Germinal center (tissue), 1 donor: ENCODE data around the gene ADO.

Source experiments
- DNase-seq: peaks from one replicate; pipeline ENCODE4 v3.0.0; 2012; ENCODE audit warnings: mixed read lengths, low spot score

Gene ADO

DNA sequence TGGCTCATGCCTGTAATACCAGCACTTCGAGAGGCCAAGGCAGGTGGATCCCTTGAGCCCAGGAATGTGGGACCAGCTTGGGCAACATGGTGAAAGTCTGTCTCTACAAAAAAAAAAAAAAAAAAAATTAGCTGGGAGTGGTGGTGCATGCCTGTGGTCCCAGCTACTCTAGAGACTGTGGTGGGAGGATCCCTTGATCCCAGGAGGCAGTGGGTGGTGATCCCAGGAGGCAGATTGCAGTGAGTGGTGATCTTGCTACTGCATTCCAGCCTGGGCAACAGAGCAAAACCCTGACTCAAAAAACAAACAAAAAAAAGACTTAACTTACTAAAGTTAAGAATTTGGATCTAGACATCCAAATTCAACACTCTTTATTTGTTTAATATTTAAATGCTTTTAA, 10.2 kb upstream of the ADO start:
- no peak for DNase-seq

DNA sequence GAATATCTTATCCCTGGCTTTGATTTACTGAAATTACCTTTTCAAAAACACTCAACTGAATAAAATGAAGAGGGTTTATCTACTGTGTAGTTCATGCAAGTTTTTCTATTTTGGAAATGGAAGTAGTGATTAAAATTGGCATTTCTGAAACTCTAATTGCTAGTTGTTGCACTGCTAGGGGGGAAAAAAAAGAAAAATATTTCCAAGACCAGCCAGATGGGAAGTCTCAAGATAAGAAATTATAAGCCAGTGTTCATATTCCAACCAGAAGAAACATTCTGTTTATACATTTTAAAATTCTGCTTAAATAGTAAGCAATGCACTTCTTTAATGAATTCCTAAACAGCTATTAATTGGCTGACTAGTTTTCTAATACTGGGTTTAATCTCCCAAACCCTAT, 9.4 kb upstream of the ADO start:
- no peak for DNase-seq

DNA sequence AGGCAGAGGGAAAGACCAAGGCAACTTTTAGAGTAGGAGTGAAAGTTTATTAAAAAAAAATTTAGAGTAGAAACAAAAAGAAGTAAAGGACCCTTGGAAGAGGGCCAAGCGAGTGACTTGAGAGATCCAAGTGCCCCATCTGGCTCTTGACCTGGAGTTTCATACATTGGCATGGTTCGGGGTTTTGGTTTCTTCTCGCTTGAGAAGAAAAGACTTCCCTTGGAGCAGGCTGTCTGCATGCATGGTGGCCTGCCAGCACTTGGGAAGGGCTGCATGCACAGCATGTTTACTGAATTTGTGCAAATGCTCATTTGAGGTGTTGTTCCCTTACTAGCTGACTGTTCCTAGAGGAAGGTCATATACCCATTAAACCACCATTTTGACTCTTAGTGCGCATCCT, 8.8 kb upstream of the ADO start:
- no peak for DNase-seq

DNA sequence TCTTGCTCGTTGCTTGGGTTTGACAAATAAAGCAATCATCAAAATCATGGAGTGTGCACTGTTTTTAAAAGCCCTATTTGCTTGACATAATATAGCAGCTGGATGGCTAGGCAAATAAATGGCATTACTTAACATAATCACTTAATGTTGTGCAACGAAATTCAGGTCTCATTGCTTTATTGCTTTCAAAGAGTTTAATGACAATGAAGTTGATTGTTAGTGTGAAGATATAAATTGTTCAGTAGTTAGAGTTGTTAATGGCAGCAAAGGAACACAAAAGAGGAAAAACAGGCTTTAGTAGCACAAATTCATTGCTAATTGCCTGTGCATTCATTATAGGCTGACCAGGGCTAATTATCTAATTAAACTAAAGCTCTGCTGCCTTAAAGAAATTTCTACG, 7.6 kb upstream of the ADO start:
- DNase-seq: no peak

DNA sequence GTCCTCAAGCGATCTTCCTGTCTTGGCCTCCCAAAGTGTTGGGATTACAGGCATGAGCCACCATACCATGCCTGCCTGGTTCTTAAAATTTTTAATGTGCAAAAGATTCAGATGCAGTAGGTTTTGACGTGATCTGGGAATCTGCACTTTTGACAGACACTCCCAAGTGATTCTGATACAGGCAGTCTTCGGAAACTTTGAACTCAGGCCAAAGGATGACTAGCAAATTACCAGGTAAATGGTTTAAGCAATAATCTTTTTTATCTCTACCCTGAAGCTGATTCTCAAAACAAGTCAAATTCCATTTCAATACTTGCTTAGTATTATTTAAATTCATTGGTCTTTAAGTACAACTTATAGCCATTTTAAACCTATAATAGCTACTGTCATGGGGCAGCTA, 2.6 kb upstream of the ADO start:
- DNase-seq: no peak

DNA sequence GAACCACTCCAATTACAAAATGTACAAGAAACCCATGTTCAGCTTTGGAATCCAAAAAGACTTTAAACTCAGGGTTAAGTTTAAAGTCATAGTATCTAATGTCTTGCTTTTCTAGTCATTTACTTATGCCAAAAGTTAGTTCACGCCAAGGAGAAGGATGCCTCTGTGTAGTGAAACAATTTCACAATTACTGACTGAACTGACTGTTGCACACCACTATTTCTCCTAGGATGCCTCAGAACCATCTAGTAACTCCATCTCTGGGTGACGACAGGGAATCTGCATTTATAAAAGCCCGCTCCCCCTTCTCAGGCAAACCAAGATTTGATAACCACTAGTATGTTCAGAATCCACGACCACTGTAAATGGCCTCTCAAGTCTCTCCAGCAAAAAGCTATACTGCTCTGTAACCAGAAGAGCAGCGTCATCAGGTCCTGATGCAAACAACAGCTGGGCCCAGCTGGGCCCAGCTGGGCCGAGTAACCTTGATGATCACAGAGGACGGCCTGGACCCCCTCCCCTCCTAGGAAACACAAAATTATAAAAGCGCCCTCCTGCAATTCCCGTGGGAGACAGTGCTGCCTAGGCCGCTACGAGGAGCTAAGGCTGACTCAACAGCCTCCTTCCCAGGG, 680 bp upstream of the ADO start:
- DNase-seq: peak; percentile 18

DNA sequence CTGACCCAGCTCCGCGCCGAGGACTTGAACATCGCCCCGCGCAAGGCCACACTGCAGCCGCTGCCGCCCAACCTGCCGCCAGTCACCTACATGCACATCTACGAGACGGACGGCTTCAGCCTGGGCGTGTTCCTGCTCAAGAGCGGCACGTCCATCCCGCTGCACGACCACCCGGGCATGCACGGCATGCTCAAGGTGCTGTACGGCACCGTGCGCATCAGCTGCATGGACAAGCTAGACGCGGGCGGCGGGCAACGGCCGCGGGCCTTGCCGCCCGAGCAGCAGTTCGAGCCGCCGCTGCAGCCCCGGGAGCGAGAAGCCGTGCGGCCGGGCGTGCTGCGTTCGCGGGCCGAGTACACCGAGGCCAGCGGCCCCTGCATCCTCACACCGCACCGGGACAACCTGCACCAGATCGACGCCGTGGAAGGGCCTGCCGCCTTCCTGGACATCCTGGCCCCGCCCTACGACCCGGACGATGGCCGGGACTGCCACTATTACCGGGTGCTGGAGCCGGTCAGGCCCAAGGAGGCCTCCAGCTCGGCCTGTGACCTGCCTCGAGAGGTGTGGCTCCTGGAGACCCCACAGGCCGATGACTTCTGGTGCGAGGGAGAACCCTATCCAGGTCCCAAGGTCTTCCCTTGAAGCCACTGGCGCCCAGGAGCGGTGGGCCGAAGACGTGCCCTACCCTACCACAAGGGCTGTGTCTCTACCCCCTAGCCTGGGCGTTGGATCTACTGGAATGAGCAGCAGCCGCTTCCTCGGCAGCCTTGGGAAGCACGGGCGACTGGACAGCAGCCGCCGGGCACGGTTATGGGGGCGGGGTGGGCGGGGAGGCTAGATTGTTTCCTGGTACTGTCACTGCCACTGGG, 945 bp downstream of the ADO start:
- DNase-seq: peak; percentile 35

DNA sequence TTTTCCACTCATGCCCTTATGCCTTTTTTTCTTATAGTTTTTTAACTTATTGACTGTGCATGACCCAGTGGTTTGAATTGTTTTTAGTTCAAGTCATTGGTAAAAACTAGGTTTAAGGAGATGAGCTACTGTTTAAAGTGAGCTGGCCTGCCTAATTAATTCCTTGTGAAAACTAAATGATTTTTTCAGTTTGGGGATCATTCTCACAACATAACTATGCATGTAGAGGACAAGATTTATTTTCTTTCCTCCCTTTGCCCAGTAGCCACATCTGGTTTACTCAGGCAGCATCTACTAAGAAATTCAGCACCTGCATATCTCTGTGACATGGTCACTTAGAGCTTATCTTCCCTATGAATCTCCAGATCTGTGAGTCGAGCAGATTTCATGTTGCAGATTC, 1.7 kb downstream of the ADO start:
- DNase-seq: no peak

DNA sequence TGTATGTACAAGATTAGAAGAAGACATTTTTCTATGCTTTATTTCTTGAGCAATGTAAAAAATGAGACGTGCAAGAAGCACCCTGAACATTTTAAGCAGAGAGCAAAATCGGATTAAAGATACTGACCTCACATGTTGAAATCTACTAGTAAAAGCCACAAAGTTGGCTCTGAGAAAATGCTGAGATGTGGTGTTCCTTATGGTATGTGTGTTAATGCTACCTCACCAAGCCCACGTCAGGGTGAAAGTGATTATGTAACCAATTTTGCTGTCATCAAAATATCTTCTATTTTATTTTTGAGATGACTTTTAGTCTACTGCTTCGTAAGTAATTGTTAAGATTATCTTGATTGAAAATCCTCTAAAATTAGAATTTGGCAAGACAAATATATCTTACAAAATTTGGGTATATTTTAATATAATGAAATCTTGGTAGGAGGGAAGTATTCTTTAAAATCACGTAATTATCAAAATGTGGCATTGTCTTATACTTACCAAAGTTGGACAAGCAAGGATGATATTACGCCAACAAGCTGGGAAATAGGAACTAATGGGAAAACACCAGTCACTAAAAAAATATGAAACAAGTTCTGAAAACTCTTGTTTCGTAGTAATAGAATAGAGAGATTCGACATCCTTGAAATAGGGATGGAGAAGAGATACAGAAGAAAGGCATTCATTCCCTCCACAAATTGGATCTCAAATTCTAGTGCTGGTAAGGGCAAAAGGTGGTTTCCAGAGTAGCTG, 5.8 kb downstream of the ADO start:
- no peak for DNase-seq

DNA sequence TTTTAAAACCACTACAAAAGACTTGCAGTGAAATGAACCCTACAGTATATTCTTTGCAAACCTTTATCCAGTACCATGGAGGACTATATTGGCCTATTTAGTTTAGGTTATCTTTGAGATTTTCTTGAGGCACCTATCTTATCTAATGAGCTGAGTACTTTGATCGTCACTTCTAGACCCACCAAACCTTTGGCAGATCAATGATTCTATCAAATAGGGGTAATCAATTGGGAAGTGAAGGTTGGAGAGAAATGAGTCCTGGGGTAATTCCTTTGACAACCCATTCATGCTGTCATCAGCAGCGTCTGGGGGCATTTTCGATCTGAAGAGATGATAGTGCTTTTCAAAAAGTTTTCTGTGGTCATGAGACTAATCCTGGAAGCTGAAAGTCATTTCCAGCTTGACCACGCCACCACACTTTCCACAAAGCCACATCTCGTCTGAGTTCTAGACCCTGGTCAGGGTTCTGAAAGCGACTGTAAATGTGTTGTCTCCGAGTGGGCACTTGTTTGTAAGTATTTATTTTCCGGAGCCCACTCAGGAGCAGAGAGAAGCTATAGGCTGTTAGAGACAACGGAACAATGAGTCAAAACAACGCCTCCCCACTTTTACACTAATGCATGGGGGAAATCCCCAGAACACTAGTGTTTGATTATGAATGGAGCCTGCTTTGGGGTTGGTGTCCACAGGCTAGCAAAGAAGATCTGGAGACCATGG, 6.8 kb downstream of the ADO start:
- DNase-seq: peak; percentile 21

DNA sequence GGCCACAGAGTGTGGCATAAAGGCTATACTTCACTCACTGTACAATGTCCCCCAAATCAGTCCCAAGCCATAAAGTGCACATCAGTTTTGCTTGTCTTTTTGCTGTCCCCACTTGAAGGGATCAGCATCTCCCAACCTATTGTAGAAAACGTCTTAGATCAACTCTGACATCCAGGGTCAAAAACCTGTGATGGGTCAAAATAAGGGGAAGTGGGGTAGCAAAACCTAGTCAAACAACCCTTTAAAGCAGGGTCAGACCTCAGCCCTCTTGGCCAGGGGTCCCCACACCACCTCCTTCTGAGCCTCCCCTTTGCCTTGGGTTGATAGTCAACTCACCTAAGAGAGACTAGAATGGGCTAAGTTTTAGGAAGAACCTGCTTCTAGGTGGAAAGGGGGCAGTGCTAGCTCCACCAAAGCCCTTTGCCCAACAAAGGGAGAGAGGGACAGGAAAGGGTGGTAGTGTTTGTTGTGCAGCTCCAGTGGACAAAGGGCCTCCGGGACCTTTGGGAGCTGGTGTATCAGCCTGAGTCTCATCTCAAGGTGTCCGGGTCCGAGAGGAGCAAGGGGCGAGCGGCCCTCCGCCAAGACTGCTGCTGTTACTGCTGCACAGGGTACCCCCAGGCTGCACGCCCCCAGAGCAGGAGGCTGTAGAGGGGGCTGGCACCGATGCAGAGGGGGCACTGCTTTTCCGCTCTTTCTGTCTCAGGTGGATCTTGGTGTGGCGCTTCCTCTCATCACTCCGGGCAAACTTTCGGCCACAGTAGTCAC, 8.3 kb downstream of the ADO start:
- no peak for DNase-seq

DNA sequence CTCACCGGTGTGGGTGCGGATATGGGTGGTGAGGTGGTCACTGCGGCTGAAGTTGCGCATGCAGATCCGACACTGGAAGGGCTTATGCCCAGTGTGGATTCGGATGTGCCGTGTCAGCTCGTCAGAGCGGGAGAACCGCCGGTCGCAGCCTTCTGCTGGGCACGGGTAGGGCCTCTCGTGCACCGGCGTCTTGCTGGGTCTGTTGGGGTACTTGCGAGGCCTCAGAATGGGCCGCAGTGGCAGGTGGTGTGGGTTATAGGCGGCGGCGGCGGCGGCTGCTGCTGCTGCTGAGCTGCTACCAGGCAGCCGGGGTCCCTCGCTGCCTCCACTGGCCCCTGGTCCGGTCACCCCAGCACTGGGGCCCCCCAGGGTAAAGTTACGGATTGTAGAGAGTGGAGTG, 8.9 kb downstream of the ADO start:
- DNase-seq: no peak

DNA sequence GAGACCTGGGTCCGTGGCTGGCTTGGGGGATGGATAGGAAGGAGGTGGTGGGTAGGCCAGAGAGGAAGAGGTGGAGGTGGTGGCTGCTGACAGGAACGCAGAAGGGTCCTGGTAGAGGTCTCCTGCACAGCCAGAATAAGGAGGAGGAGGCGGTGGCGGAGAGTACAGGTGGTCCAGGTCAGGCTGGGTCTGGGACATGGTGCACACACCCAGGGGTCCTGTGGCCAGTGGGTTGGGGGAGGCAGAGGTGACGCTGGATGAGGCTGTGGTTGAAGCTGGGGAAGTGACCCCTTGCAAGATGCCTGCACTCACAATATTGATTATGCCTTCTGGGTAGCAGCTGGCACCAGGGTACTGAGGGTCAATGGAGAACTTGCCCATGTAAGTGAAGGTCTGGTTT, 9.5 kb downstream of the ADO start:
- DNase-seq: no peak

DNA sequence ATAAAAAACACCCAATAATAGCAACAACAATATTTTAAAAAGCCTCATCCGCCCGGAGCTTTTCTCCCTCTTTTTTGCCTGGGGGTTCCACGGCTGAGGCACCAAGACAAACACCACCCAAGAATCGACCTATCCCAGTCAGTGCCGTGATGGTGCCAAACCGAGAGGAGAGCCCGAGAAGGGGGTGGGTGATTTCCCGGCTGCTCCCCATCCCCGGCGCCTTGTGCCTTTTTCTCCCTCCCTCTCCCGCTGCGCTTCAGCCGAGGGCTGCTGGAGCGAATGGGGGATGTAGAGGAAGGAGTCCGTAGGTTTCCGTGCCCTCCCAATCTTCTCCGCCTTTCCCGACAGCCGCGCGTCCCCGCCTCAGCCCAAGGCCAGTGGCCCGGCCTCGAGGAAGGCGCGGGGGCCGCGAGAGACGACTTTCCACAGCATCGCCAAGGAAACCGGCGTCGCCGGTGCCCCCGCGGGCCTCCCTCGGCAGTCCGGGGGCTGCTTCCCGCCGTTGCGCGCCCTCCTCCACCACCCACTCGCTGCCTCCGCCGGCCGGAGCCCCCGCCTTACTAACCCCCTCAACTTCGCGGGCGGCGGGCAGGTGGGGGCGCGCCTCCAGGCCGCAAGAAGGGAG, 10.3 kb downstream of the ADO start:
- DNase-seq: no peak

DNA sequence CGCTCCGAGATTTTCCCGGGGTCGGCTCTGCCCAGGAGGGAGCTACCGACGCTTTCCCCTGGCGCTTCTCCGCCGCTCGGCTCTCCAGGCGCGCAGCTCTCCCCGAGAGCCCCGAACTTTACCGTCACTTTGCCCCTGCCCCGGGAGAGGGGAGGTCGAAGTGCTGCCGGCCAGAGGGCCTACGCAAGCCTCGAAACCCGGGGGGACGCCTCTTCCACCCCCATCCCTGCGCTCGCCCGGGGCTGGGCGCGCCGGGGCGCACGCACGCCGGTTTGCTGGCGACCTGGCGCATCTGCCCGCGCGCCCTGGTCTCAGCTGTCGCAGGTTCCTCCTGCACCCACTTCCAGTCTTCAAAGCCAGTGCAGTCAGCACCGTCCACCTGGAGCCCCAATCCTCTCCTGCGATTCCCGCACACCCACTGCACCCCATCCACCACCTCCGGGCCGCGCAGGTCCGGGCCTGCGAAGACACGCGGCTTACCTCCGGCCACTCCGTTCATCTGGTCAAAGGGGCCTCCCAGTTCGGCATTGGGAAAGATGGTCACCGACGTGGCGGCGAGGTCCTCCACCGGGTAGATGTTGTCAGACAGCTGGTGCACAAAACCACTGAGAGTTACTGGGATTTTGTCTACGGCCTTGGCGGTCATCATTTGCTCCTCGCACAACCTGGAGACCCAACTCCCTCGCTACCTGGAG, 11.0 kb downstream of the ADO start:
- DNase-seq: peak; percentile 33

DNA sequence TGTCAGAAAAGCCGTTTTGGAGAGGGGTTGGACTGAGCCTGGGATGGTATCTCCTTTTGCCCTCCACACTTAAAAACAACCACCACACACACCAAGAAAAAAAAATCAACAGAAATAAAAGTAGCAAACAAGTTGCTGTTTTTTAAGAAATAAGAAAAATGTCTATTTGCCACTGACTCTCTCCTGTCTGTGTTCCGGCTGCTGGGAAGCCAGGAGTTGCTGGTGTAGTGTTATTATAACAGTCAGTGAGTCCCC, 11.5 kb downstream of the ADO start:
- no peak for DNase-seq

DNA sequence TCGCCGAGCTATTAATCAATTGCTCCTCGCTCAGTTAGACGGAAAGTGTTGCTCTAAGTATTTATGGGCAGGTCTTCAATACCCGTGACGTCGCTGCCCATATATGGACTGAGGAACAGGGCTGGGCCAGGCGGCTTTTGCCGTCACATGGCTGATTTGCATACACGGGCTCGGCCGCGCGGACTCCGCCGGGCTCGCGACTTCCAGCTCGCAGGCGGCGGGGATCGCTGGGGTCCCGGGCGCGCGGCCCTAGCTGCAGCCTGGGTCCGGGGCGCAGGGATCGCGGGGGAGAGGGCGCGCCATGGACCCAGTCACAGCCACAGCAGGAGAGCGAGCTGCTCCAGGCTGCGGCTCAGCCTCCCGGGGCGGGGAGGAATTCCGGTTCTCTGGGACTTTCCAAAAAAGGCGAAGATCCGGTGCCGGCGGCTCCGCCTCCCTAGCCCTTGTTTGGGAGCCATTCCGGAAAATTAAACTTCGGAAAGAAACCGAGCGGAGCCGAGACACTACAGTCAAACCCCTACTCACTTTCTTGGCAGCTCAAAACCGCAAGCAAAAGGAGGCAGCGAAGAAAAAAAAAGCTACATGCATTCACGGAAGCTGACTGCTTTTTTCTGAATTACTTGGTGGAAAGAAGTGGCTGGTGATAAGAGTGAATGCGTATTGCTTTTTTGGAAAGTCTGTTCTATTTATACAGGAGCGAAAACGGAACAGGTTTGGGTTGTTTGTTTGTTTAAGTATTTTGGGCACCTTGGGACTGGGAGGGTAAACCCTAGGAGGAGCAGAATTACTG, 12.0 kb downstream of the ADO start, which contains the start of gene EGR2:
Gene EGR2 (minus strand): TSS at position 36 of the 790 bp plus-strand sequence. CDS start 337 bp downstream, outside the sequence.
- DNase-seq: peak; percentile 92

DNA sequence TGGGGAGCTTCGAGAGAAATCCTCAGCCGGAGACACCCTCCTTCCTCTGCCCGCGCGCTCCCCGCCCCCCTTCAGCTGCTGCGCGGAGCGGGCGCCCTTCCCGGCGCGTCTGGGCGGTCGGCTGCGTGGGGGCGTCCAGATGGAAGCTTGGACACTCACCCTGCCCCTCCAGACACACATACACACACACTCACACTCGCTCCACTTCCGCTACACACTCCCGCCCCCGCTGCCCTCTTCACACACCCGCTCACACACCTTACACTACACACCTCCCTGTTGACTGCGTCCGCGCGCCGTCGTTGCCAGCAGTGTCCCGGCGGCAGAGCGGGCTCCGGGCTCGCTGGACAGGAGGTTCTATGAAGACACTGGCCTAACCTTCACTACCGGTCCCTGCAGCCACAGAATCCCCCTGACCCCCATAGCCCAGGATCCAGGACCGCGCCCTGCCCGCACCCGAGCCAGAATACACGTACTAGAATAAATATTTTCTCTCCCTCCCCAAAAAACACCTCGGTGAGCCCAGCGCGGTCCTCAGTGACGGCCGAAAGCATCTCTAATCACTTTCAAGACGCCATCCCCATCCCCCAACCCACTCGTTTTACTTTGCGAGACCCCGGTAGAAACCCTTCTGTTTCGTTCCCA, 12.7 kb downstream of the ADO start:
- peak; percentile 80 for DNase-seq

DNA sequence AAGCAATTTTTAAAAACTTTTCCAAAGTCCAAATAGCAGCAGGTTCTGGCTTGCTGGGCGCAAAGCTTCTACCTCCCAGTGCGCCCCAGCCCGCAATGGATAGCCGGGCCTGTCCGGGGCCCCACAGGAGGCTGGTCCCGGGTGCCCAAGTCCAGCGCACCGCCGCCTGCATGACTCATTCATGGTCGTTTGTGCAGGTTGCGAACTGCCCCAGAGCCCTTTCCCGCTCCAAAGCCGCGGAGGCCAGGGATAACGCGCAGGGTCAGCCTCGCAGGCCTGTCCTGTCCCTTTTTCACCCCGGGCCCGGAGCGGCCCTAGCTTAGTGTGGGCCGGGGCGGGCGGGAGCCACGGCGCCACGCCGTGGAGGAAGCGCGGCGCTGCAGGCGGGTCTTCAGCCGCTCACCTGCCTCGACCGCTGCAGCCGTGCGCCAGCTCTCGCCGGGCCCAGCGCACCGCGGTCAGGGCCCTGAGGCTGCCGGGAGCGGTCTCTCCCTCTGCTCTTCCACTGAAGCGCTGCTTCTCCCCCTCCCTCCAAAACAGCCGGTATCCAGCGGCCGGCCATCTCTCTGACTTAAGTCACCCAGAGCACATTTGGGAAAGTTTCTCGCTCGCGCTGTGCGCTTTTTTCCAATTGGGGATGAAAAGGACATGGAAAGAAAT, 13.4 kb downstream of the ADO start:
- DNase-seq: peak; percentile 89
